Measurements from ENCODE around the gene ERCC4. TPM values are rescaled to one million over a fixed set of nuclear protein-coding genes. Genes with fewer than 3 reads are reported as not detected.

The ERCC4 gene
- total and polyA plus RNA-seq, 2 of the 8 experiments (the other 6 are each of a cell fraction or from before 2014, with no cell fraction given) = 1.6 to 13.2 TPM

GRCh38 chr16:13994239-13995106 lies 74.5 kb downstream of the ERCC4 start:
- peak overlapping the region; percentile 76; the same call in 1 of the 2 replicates for H2AFZ ChIP-seq (ENCODE audit: low read length)
- H3K18ac ChIP-seq (ENCODE audit: extremely low read depth, low read length) = no peak overlapping the region
- no peak overlapping the region for H3K56ac ChIP-seq (replicated peaks; ENCODE audit: insufficient read length, low read depth, low read length)
- FAIRE-seq (no peak), DNase-seq (ENCODE audit: low read depth in 1 of 2, low spot score in 2 of 2) (no peak)
- no peaks in the 10 kb centered on the region for H3K79me2 ChIP-seq (ENCODE audit: control insufficient read depth in 1 of 2, insufficient read depth in 2 of 2, low read length in 2 of 2)
- no peak overlapping the region for H3K4me3 ChIP-seq (ENCODE audit: extremely low read depth in 1 of 4, insufficient read depth in 2 of 4, low read depth in 3 of 4, low read length in 4 of 4)
- no peak overlapping the region for H4K5ac ChIP-seq (ENCODE audit: insufficient read length, low read depth, low read length)
- H3K14ac ChIP-seq (ENCODE audit: insufficient read length) = no peak overlapping the region
- H3K27ac ChIP-seq (ENCODE audit: low read depth, low read length) = no peak overlapping the region
- CTCF ChIA-PET (ENCODE audit: partially characterized antibody) = no interaction called here
- POLR2A ChIA-PET (ENCODE audit: partially characterized antibody) = interaction anchor here (0.7 kb wide), 1 partner anchor 113 kb away, joined by 3 read pairs; no protein-coding TSS in a partner anchor
- H3K27me3 ChIP-seq (replicated peaks in 1 of 4; ENCODE audit: control insufficient read depth in 3 of 4, extremely low read depth in 1 of 4, insufficient read depth in 3 of 4, low read length in 3 of 4) = no peaks in the 10 kb centered on the region
- H4K8ac ChIP-seq (ENCODE audit: extremely low read depth, insufficient read depth, low read length) = no peak overlapping the region
- H2BK20ac ChIP-seq (ENCODE audit: low read length) = no peak overlapping the region
- H2BK12ac ChIP-seq (ENCODE audit: low read depth, low read length) = no peak overlapping the region
- H3K79me1 ChIP-seq (ENCODE audit: low read depth, low read length) = no peaks in the 10 kb centered on the region
- H3K4ac ChIP-seq (replicated peaks; ENCODE audit: insufficient read length, low read depth, low read length) = no peak overlapping the region
- no peaks in the 10 kb centered on the region for H3K4me1 ChIP-seq (replicated peaks in 1 of 4; ENCODE audit: control insufficient read depth in 3 of 4, insufficient read depth in 4 of 4, low read length in 3 of 4)
- H3K23me2 ChIP-seq (ENCODE audit: low read depth, low read length) = no peaks in the 10 kb centered on the region
- WGBS, 2 experiments (ENCODE audit: extremely low coverage in 1 of 2, insufficient coverage in 1 of 2, insufficient read length in 1 of 2, insufficient replicate concordance in 2 of 2, low coverage in 1 of 2, low lambda C conversion rate in 2 of 2, missing lambda C conversion rate in 1 of 2) = 72 to 100% methylated on average over 1 to 14 of the region's 14 CpGs
- no peak overlapping the region for H3K9ac ChIP-seq (replicated peaks in 1 of 4; ENCODE audit: extremely low read depth in 1 of 4, low read depth in 3 of 4, low read length in 3 of 4)
- no peak overlapping the region for H2BK5ac ChIP-seq (ENCODE audit: low read depth, low read length)
- H3K4me2 ChIP-seq (ENCODE audit: insufficient read depth in 1 of 2, low read depth in 2 of 2, low read length in 2 of 2) = no peak overlapping the region
- H2AK5ac ChIP-seq (ENCODE audit: low read depth, low read length) = no peak overlapping the region
- no peaks in the 10 kb centered on the region for H4K20me1 ChIP-seq (replicated peaks in 1 of 2; ENCODE audit: control insufficient read depth in 1 of 2, insufficient read depth in 2 of 2, low read length in 2 of 2)
- H3K36me3 ChIP-seq (ENCODE audit: control insufficient read depth in 2 of 4, insufficient read depth in 4 of 4, low read length in 3 of 4) = no peaks in the 10 kb centered on the region
- H3K23ac ChIP-seq (ENCODE audit: insufficient read length) = no peak overlapping the region
- no peak overlapping the region for H2BK15ac ChIP-seq (ENCODE audit: low read length)
- no peaks in the 10 kb centered on the region for H3K9me3 ChIP-seq (ENCODE audit: insufficient read depth in 2 of 2, low read depth in 1 of 2, low read length in 1 of 2)
- H2BK120ac ChIP-seq (replicated peaks; ENCODE audit: low read depth, low read length) = no peak overlapping the region
- H4K91ac ChIP-seq (replicated peaks; ENCODE audit: insufficient read length, low read length) = no peak overlapping the region
